Neural progenitor cell (in vitro differentiated cells): Measurements from ENCODE around the gene ARHGAP8. TPM values are rescaled to one million over a fixed set of nuclear protein-coding genes. Genes with fewer than 3 reads are reported as not detected.

Experiments
- DNase-seq: peaks from one replicate; pipeline ENCODE4 v3.0.0-alpha.2; 2016; ENCODE audit warnings: low spot score
- H2AFZ ChIP-seq: fragments of 200-600 bp; sonication (generic); replicated peaks from 2 replicates; pipeline ENCODE4 v1.6.1; 2016; ENCODE audit warnings: antibody characterized with exemption
- H3F3A ChIP-seq: fragments of 200-600 bp; sonication (generic); 2 replicates; pipeline ENCODE4 v1.6.1; 2016; ENCODE audit warnings: antibody characterized with exemption, low read depth
- H3K27ac ChIP-seq: fragments of 200-600 bp; sonication (generic); 2 replicates; pipeline ENCODE4 v1.5.1; 2016; ENCODE audit warnings: mild to moderate bottlenecking
- H3K27me3 ChIP-seq: fragments of 200-600 bp; sonication (generic); 2 replicates; pipeline ENCODE4 v1.6.1; 2016; ENCODE audit warnings: mild to moderate bottlenecking, moderate library complexity
- H3K36me3 ChIP-seq: fragments of 200-600 bp; sonication (generic); 2 replicates; pipeline ENCODE4 v1.5.1; 2016
- H3K4me1 ChIP-seq: fragments of 200-600 bp; sonication (generic); 2 replicates; pipeline ENCODE4 v1.6.1; 2016; ENCODE audit warnings: mixed run types
- H3K4me2 ChIP-seq: fragments of 200-600 bp; sonication (generic); 2 replicates; pipeline ENCODE4 v1.6.1; 2016
- H3K4me3 ChIP-seq: fragments of 200-600 bp; sonication (generic); 2 replicates; pipeline ENCODE4 v1.5.1; 2016
- H3K79me2 ChIP-seq: fragments of 200-600 bp; sonication (generic); 2 replicates; pipeline ENCODE4 v1.6.1; 2016; ENCODE audit warnings: low read depth
- H3K9ac ChIP-seq: fragments of 200-600 bp; sonication (generic); 2 replicates; pipeline ENCODE4 v1.6.1; 2016
- H3K9me3 ChIP-seq: fragments of 200-600 bp; sonication (generic); 2 replicates; pipeline ENCODE4 v1.5.1; 2016; ENCODE audit warnings: low read depth
- H4K20me1 ChIP-seq: fragments of 200-600 bp; sonication (generic); 2 replicates; pipeline ENCODE4 v1.6.1; 2016; ENCODE audit warnings: low read depth
- H3K27ac Mint-ChIP-seq: 3 replicates; pipeline ENCODE4 v1.8.0; 2021; ENCODE audit warnings: mixed read lengths
- H3K27me3 Mint-ChIP-seq: 2 replicates; pipeline ENCODE4 v1.8.0; 2022; ENCODE audit warnings: low read depth, mild to moderate bottlenecking, inconsistent platforms, moderate library complexity, mixed read lengths; ENCODE audit not compliant: insufficient read depth
- H3K36me3 Mint-ChIP-seq: 3 replicates; pipeline ENCODE4 v1.8.0; 2021; ENCODE audit warnings: mixed read lengths
- H3K4me1 Mint-ChIP-seq: 3 replicates; pipeline ENCODE4 v1.8.0; 2021; ENCODE audit warnings: mixed read lengths
- H3K4me3 Mint-ChIP-seq: 3 replicates; pipeline ENCODE4 v1.8.0; 2021; ENCODE audit warnings: mild to moderate bottlenecking, moderate library complexity, mixed read lengths
- H3K9me3 Mint-ChIP-seq: 3 replicates; pipeline ENCODE4 v1.8.0; 2020; ENCODE audit warnings: mixed read lengths
- EZH2 ChIP-seq: fragments of 200-600 bp; sonication (generic); IDR thresholded peaks from 2 replicates; pipeline ENCODE4 v1.6.1; 2017; ENCODE audit warnings: antibody characterized with exemption, mild to moderate bottlenecking, moderate library complexity
- EZH2phosphoT487 ChIP-seq: fragments of 200-600 bp; sonication (generic); IDR thresholded peaks from 2 replicates; pipeline ENCODE4 v1.6.1; 2017; ENCODE audit warnings: antibody characterized with exemption
- total RNA-seq: library from RNA; depleted of rRNA; stranded (reverse); fragments of >200 nt; gene quantifications from 2 replicates; pipeline ENCODE4 v1.2.3, GENCODE V29; 2015; ENCODE audit warnings: low replicate concordance
- TF ChIP-seq, protein P1 (sequence below): fragments of 200-600 bp; sonication (generic); IDR thresholded peaks from 2 replicates; pipeline ENCODE4 v1.5.1; 2017; ENCODE audit warnings: antibody characterized with exemption, mild to moderate bottlenecking

ARHGAP8 gene
- total RNA-seq, 1 donor from 2014 or later = 3.0 TPM

DNA sequence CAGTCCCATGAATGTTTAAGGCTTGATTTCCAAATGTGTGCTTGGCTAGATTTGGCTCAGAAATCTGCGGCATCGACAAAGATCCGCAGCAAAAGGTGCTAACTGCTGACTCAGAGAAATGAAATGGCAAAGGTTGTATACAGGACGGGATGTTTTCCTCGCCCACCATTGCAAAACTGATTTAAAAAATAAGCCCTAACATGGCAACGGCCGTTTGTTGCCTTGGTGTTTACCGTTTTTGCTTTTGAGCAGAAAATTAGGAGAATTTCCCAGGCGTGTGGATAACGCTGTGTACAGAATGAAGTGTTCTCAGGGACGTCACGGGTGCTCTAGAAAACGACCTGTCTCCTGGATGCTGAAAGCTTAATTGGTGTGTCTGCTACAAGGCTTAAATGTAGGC lies 70.2 kb downstream of the ARHGAP8 start:
- no peak overlapping the region for H3K4me3 Mint-ChIP-seq
- peaks cover 2% of the 10 kb centered on the region for H3K4me1 Mint-ChIP-seq
- Histone ChIP-seq H3K27me3 (no peaks in the 10 kb centered on the region), H3K4me1 (no peaks in the 10 kb centered on the region), H3K9me3 (no peaks in the 10 kb centered on the region), H3K9ac (no peak overlapping the region), H3K36me3 (no peaks in the 10 kb centered on the region), H4K20me1 (no peaks in the 10 kb centered on the region), H3K79me2 (no peaks in the 10 kb centered on the region), H3K4me3 (no peak overlapping the region), H3K4me2 (no peak overlapping the region), H3K27ac (no peak overlapping the region), H3F3A (no peaks in the 10 kb centered on the region), H2AFZ (no peak overlapping the region)
- H3K9me3 Mint-ChIP-seq = no peaks in the 10 kb centered on the region
- DNase-seq = no peak
- H3K27me3 Mint-ChIP-seq = peaks cover 5% of the 10 kb centered on the region
- no peak for TF ChIP-seq EZH2phosphoT487
- TF ChIP-seq, protein P1, sequence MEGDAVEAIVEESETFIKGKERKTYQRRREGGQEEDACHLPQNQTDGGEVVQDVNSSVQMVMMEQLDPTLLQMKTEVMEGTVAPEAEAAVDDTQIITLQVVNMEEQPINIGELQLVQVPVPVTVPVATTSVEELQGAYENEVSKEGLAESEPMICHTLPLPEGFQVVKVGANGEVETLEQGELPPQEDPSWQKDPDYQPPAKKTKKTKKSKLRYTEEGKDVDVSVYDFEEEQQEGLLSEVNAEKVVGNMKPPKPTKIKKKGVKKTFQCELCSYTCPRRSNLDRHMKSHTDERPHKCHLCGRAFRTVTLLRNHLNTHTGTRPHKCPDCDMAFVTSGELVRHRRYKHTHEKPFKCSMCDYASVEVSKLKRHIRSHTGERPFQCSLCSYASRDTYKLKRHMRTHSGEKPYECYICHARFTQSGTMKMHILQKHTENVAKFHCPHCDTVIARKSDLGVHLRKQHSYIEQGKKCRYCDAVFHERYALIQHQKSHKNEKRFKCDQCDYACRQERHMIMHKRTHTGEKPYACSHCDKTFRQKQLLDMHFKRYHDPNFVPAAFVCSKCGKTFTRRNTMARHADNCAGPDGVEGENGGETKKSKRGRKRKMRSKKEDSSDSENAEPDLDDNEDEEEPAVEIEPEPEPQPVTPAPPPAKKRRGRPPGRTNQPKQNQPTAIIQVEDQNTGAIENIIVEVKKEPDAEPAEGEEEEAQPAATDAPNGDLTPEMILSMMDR = no peak
- no peak overlapping the region for H3K27ac Mint-ChIP-seq
- no peaks in the 10 kb centered on the region for H3K36me3 Mint-ChIP-seq

GRCh38 chr22:44823396-44823795 lies 71.0 kb downstream of the ARHGAP8 start:
- H3K36me3 ChIP-seq = no peaks in the 10 kb centered on the region
- no peaks in the 10 kb centered on the region for H3K27me3 ChIP-seq
- no peaks in the 10 kb centered on the region for H3K9me3 ChIP-seq
- no peak overlapping the region for H3K9ac ChIP-seq
- peaks cover 2% of the 10 kb centered on the region for H3K4me1 Mint-ChIP-seq
- H3K4me3 ChIP-seq = no peak overlapping the region
- H3K9me3 Mint-ChIP-seq = no peaks in the 10 kb centered on the region
- DNase-seq = no peak
- H3K27ac Mint-ChIP-seq = no peak overlapping the region
- no peak overlapping the region for H3K27ac ChIP-seq
- no peaks in the 10 kb centered on the region for H3K79me2 ChIP-seq
- TF ChIP-seq, protein P1 = no peak
- no peak for TF ChIP-seq EZH2phosphoT487
- TF ChIP-seq EZH2 = no peak
- no peak overlapping the region for H2AFZ ChIP-seq
- no peaks in the 10 kb centered on the region for H3F3A ChIP-seq
- H4K20me1 ChIP-seq = no peaks in the 10 kb centered on the region
- H3K4me3 Mint-ChIP-seq = no peak overlapping the region
- H3K4me1 ChIP-seq = no peaks in the 10 kb centered on the region
- H3K36me3 Mint-ChIP-seq = no peaks in the 10 kb centered on the region
- H3K4me2 ChIP-seq = no peak overlapping the region
- H3K27me3 Mint-ChIP-seq = peaks cover 4% of the 10 kb centered on the region

DNA sequence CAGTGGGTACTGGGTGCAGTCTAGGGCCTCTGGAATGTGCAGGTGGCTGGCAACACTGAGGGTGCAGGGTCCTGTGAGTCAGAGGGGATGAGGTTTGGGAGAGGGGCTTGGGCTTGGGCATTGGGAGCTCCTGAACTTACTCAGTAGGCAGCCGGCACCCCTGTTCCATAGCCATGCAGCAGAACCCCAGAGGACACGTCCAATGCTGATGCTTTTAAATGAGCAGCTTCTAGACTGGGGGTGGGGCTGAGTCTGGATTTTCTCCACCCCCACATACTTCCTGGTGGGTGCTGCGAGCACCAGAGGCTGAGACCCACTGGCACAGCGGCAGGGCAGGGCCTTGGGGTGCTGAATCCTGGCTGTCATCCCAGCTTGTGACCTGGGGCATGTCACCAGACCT lies 71.4 kb downstream of the ARHGAP8 start:
- H3K36me3 Mint-ChIP-seq = no peaks in the 10 kb centered on the region
- H3K4me3 ChIP-seq = no peak overlapping the region
- no peaks in the 10 kb centered on the region for H3K4me1 ChIP-seq
- H3K4me2 ChIP-seq = no peak overlapping the region
- DNase-seq = no peak
- H3K27me3 Mint-ChIP-seq = peaks cover 4% of the 10 kb centered on the region
- H2AFZ ChIP-seq = no peak overlapping the region
- no peak overlapping the region for H3K27ac ChIP-seq
- no peaks in the 10 kb centered on the region for H4K20me1 ChIP-seq
- no peak for TF ChIP-seq EZH2phosphoT487
- no peak for TF ChIP-seq EZH2
- TF ChIP-seq, protein P1 = no peak
- no peaks in the 10 kb centered on the region for H3K9me3 ChIP-seq
- H3K9ac ChIP-seq = no peak overlapping the region
- H3K79me2 ChIP-seq = no peaks in the 10 kb centered on the region
- H3K36me3 ChIP-seq = no peaks in the 10 kb centered on the region
- H3K27me3 ChIP-seq = no peaks in the 10 kb centered on the region
- H3F3A ChIP-seq = no peaks in the 10 kb centered on the region
- H3K9me3 Mint-ChIP-seq = no peaks in the 10 kb centered on the region
- no peak overlapping the region for H3K4me3 Mint-ChIP-seq
- H3K4me1 Mint-ChIP-seq = peaks cover 2% of the 10 kb centered on the region
- no peak overlapping the region for H3K27ac Mint-ChIP-seq
